GM19452 (cell line): Measurements from ENCODE around the gene NDST3.

Source experiments
- ATAC-seq: cut with Tn5 transposase; IDR thresholded peaks from one replicate; pipeline ENCODE4 v1.9.1; 2021; ENCODE audit not compliant: unreplicated experiment

The NDST3 gene

DNA sequence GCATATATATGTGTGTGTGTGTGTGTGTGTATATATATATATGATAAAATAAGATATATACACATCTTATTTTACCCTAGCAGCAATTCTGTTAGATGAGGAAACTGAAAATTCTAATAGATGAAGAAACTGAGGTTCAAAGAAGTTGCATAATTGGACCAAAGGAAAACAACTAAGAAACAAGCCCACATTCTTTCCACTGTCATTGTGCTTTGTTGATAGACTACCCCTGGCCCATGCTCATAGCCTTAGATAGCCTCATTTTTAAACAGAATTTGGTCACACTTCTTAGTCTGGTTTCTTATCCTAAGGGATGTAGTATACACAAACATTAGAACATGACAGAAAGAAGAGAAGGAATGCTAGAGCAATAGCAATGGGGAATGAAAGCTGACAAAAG lies 138.8 kb downstream of the NDST3 start:
- ATAC-seq: no peak

GRCh38 chr4:118173956-118174725 lies 139.9 kb downstream of the NDST3 start:
- no peak for ATAC-seq

DNA sequence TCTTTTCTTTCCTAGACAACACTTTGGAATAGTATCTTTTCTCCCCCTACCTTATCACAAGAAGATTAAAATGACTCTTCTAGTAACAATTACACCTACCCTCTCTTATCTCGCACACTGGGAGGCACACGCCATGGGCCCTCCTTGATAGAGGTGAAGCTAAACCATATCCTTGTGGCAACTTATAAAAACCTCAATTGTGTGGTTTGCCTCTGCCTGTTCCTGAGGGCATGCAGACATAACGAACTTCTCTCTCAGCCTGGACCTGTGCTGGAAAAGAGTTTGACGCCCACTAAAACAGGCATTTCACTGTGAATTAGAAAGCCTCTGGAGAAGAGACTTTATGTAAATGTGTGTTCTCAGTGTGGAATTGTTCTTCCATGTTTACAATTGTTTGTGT lies 141.2 kb downstream of the NDST3 start:
- ATAC-seq: no peak

DNA sequence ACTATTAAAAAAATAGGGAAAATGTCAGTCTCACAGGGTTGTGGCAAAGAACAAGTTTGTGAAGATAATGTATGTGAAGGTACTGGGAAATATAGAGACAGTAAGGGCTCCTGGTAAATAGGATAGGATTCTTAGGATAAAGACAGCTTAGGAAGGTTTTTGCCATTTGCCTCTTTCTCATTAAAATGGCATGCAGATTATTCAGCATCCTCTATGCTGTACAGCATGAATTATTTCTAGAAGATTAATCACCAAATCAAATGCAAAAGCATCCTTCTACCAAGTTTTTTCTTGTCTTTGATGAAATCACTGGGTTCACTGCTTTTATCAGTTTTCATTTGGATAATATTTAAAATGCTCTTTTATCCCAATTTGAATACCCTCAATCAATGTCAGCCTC lies 142.8 kb downstream of the NDST3 start:
- ATAC-seq: no peak

DNA sequence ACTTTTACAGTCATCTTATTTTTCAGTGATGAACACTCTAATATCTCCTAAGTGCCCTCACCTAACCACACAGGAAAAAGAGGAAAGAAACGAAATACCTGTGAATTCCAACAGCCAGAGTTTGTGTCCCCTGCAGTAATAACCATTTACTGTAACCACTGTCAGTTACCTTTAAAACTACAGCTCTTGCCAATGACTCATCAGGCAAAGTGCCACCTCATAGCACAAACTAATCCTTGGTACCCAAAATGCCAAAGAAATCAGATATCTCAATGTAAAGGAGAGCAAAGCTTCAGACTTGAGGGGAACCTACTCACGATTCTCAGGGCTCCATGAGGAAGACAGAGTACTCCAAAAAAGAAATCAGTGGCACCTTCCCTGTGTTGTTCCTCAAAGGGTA lies 146.5 kb downstream of the NDST3 start:
- ATAC-seq: no peak

- no peak for ATAC-seq
Observed at GRCh38 chr4:118190903-118191302, 156.6 kb downstream of the NDST3 start.

DNA sequence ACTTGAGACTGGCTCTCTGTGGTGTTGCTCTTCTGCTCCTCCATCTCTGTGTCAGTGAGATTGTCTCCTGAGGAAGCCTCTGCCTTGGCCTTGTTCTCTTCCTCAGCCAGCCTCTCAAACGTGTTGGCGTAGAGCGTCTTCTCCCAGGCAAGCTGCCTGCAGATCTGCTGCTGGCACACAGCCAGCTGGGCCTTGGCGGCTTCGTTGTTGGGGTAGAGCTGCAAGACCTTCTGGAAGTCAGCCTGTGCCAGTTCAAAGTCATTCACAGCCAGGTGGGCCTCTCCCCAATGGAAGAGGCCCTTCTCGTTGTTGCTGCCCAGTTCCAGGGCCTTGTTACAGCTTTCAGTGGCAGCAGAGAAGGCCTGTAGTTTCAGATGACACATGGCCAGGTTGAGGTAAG lies 159.1 kb downstream of the NDST3 start:
- ATAC-seq: no peak

- ATAC-seq: no peak
Observed at GRCh38 chr4:118206627-118207026, 172.3 kb downstream of the NDST3 start.

DNA sequence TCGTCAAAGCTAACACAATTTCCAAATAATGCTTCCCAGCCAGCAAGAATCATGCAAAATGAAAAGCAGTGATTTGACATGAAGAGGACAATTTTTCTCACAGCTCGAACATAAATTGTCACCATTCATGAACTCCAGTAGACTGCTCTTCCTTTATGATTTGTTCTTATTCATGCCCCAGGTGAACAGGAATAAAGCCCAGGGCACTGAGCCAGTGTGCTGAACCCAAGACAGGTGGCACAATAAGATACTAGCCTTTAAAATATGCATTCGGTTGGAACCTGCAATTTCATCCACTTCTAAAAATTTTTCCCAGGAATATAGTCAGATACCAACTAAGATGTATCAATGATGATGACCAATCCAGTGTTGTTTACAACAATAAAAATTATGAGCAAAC lies 178.8 kb downstream of the NDST3 start:
- no peak for ATAC-seq

DNA sequence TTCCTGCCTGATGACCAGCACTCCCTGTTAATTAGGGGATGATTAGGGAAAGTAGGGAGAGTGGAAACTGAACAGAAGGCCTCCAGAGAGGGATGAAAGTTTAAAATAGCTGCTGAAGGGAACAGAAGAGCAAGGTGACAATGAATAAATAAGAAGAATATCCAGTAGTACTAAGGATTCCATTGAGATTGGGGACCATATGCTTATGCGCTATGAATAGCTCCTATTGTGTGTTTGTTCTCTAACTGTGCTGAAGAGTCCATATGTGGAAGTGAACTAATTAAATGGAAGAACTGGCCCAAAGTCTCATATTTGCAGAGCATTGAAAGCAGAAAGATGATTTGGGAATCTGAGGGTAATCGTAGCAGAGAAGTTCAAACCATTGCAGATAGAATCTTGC lies 181.5 kb downstream of the NDST3 start:
- ATAC-seq: no peak

DNA sequence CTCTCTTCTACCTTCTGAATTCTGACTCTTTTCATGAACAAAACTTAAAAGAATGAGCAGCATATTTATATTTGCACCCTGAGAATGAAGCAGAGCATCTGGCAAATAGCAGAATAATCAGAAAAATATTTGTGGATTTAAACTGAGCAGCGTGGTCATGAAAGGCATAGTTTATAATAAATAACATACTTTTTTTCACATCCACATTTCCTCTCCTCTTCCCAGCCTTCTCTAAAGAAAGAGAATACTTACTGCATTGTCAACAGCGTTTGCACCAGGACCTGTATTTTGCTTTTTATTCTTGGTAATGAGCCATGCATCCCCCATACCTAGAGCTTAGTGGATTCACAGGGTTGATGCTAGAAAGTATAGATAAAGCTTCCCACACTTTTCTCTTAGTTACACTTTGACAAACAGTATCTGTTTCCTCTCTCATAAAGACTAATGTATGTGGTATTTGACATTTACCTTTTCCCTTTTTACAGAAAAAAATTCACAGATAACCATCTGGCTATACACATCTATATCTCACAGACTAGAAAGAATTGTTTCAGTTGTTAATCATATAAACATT lies 187.0 kb downstream of the NDST3 start:
- no peak for ATAC-seq

GRCh38 chr4:118224243-118224829 lies 190.1 kb downstream of the NDST3 start:
- peak; percentile 63 for ATAC-seq

DNA sequence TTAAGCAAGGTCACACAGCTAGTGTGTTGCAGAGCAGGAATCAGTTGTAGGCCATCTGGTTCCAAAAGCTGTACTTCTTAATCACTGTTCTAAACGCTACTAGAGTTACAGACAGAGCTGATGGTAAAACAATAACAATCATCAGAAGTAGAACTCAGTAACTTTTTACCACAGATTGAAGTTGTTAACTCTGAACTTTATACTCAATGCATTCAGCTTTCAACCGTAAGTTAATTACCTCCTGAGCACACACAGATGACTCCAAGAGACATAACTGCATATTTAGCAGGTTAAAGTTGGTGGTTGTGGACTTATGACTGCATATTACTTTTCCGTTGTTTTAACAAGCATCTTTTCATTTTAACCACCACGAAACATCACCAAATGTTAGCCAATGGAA lies 191.2 kb downstream of the NDST3 start:
- no peak for ATAC-seq

DNA sequence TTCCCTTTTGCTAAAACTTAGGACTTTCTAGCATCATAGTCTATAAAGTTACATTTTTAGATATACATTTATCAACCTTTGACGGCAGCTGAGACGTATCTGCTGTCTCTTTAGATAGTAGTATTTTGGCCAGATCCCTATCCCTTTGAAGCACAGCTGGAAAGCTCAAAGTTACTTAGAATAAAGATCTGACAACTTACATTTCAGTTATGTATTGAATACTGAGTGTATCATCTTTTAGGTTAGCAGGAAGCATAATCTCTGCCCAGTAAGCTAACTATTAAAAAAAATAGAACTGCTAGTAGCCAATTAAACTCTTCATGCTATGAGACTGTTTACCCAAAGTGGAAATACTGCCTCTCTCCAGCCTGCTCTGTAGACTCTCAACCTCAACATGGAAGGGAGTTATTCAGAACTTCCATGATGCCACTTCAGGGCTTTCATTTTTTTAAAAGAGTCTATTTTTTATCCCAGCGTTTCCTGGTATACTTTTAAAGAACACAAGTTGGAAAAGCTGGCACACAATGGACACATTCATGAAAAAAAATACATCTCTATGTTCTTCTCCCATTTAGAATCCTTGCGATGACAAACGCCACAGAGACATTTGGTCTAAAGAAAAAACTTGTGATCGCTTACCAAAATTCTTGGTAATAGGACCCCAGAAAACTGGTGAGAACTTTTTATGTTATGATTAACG lies 192.2 kb downstream of the NDST3 start:
- ATAC-seq: no peak

GRCh38 chr4:118235566-118236120 lies 201.4 kb downstream of the NDST3 start:
- no peak for ATAC-seq

- no peak for ATAC-seq
Observed at GRCh38 chr4:118237531-118237930, 203.2 kb downstream of the NDST3 start.

DNA sequence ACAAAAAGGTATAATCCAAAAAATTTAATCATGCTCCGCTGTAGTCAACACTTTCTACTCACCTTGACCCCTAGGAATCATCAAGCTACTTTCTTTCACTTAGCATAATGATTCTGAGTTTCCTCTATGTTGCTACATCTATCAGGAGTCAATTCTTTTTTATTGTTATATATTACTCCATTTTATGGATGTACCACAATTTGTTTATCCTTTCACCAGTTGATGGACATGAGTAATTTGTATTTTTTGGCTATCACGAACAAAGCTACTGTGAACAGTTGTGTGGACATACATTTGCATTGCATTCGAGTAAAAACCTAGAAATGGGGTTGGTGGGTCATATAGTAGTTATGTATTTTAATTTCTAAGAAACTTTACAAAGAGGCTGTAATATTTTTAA lies 215.6 kb downstream of the NDST3 start:
- ATAC-seq: no peak

GRCh38 chr4:118254368-118254767 lies 220.1 kb downstream of the NDST3 start:
- ATAC-seq: no peak

DNA sequence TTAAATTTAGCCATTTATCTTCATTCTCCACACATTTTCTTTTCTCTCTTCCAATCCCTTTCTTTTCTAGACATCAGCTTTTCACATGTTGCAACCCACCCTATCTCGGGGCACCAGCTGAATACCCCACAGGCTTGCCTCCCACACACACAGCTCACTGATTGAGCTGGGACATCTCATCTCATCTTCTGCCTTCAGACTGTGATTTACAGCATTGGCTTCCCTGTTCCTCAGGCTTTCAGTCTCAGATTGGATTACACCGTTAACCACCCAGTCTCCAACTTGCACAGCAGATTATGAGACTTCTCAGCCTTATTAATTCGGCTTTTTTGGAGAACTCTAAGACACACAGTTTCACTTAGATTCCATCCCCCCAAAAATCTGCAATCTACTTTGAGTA lies 224.8 kb downstream of the NDST3 start:
- ATAC-seq: no peak

- no peak for ATAC-seq
Observed at GRCh38 chr4:118260309-118260708, 226.0 kb downstream of the NDST3 start.

GRCh38 chr4:118264096-118264495 lies 229.8 kb downstream of the NDST3 start:
- no peak for ATAC-seq
